GM21528 (cell line): ENCODE results near the gene IGSF23.
"Not testable (repeated sequence)": the region's sequence is repeated elsewhere in the genome, so short reads cannot be mapped to it uniquely, and the experiment has no call there.

Experiments
- ATAC-seq: cut with Tn5 transposase; IDR thresholded peaks from one replicate; pipeline ENCODE4 v1.9.1; 2021; ENCODE audit warnings: mild to moderate bottlenecking, moderate library complexity; ENCODE audit not compliant: unreplicated experiment, low FRiP score

IGSF23 gene

GRCh38 chr19:44585371-44586133 is 27.8 kb upstream of the IGSF23 start:
- ATAC-seq = no peak

- ATAC-seq = no peak
Observed at GRCh38 chr19:44587963-44588770, 25.2 kb upstream of the IGSF23 start.

- no peak for ATAC-seq
Observed at GRCh38 chr19:44588771-44589112, 24.6 kb upstream of the IGSF23 start.

- ATAC-seq = no peak
Observed at GRCh38 chr19:44590245-44591059, 22.9 kb upstream of the IGSF23 start.

- ATAC-seq = not testable (repeated sequence)
Observed at GRCh38 chr19:44591340-44591993, 21.9 kb upstream of the IGSF23 start.

- ATAC-seq = no peak
Observed at GRCh38 chr19:44592451-44592890, 20.9 kb upstream of the IGSF23 start.

GRCh38 chr19:44593294-44593693 is 20.1 kb upstream of the IGSF23 start:
- no peak for ATAC-seq

GRCh38 chr19:44593866-44594266 is 19.5 kb upstream of the IGSF23 start:
- not testable (repeated sequence) for ATAC-seq

GRCh38 chr19:44596428-44597130 is 16.8 kb upstream of the IGSF23 start:
- ATAC-seq = no peak

GRCh38 chr19:44597131-44597491 is 16.3 kb upstream of the IGSF23 start:
- no peak for ATAC-seq

- no peak for ATAC-seq
Observed at GRCh38 chr19:44598355-44598754, 15.0 kb upstream of the IGSF23 start.

GRCh38 chr19:44598880-44599279 is 14.5 kb upstream of the IGSF23 start:
- no peak for ATAC-seq

- ATAC-seq = no peak
Observed at GRCh38 chr19:44600466-44600865, 12.9 kb upstream of the IGSF23 start.

GRCh38 chr19:44602081-44602480 is 11.3 kb upstream of the IGSF23 start:
- no peak for ATAC-seq

GRCh38 chr19:44603201-44603945 is 10.0 kb upstream of the IGSF23 start:
- no peak for ATAC-seq

GRCh38 chr19:44604241-44604640 is 9.1 kb upstream of the IGSF23 start:
- no peak for ATAC-seq

- ATAC-seq = no peak
Observed at GRCh38 chr19:44605547-44605946, 7.8 kb upstream of the IGSF23 start.

GRCh38 chr19:44607049-44607448 is 6.3 kb upstream of the IGSF23 start:
- ATAC-seq = no peak

GRCh38 chr19:44607917-44608316 is 5.4 kb upstream of the IGSF23 start:
- no peak for ATAC-seq
